Left forelimb (tissue), 1 donor: Measurements from ENCODE around the gene AHNAK.

Experiments used
- DNase-seq: peaks from one replicate; pipeline ENCODE4 v3.0.0-alpha.2; 2018; ENCODE audit warnings: low spot score

The AHNAK gene

DNA sequence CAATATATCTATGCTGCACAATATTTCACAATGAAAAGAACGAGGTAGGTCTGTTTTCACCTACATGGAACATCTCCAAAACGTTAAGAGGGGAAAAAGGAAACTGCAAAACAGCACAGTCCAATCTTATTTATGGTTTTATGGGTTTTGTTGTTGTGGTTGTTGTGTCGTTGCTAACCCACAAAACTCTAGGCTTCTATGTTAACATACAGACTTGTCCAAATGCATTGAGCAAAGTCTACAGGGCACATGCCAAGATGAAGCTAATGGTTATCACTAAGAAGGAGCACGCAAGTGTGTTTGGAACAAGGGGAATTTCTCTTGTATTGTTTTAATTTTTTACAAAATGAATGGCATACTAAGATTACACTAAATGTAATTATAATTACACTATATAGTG, 48.6 kb downstream of the AHNAK start:
- DNase-seq: no peak

DNA sequence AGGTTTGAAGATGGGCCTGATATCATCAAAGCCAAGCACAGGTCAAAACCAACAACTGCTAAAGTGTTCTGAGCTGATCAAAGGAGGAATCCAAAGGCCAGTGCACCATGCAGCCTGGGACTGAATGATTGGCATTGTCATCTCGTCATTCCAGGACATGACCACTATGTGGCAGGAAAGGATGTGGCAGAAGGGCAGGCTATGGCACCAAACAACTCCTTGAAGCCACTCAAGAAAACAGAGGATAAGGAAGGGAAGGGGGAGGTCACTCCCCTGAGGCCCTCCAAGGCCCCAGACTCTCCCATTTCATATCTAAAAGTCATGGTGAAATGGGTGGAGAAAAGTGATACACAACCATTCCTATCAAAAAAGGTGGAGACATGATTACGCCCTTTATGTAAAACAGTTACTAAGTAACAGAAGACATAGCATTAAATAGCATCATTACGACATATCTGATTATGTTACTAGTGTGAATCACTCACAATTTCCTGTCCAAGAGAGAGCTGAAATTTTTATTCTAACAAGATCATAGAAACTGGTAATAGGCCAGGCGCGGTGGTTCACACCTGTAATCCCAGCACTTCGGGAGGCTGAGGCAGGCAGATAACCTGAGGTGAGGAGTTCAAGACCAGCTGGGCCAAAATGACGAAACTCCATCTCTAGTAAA, 49.3 kb downstream of the AHNAK start:
- no peak for DNase-seq

DNA sequence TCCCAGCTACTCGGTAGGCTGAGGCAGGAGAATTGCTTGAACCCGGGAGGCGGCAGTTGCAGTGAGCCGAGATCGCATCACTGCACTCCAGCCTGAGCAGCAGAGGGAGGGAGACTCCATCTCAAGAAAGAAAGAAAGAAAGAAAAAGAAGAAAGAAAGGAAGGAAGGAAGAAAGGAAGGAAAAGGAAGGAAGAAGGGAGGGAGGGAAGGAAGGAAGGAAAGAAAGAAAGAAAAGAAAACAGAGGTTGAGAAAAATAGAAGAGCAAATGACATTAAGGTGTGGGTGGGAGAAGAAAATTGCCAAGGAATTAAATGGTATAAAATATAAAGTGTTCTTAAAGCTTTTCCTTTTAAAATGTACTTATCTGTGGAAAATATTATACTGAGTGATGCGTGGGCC, 49.9 kb downstream of the AHNAK start:
- no peak for DNase-seq

DNA sequence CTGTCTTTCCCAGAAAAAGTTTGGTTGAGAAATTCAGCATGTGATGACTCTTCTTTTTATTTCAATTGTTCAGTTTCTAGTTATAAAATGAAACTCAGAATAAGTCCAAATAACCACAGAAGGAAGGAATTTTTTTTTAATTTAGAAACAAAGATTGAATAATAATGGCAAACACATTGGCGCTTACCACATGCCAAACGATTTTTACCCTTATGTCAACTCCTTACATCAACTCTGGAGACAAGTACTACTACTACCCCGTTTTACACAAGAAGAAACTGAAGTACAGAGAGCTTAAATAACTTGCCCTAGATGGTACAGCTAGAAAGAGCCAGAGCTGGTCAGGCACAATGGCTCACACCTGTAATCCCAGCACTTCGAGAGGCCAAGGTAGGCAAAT, 52.4 kb downstream of the AHNAK start:
- no peak for DNase-seq

DNA sequence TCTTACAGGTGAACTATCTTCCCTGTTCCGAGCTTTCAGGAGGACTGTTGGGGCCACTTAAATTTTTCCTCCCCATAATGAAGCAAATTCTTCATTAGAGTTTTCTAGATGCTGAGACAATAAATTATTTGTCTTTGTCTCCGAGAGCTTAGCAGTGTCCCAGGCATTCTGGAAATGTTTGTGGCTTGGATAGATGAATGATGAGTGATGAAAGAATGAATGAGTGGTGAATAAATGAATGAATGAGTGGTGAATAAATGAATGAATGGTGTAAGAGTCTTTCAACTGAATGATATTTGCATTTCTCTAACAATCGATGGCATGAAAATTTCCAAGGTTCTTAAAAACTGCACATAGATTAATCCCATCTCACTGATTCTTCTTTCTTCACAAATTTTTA, 52.8 kb downstream of the AHNAK start:
- no peak for DNase-seq

DNA sequence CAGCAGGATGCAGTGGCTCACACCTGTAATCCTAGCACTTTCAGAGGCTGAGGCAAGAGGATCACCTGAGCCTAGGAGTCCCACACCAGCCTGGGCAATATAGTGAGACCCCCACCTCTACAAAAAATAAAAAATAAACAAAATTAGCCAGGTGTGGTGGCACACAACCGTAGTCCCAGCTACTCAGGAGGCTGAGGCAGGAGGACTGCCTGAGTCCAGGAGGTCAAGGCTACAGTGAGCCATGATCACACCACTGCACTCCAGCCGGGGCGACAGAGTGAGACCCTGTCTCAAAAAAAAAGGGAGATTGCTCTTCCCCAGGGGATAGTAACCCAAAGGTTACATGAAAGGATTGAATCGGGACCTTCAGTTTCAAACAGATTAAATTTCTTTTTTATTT, 54.0 kb downstream of the AHNAK start:
- DNase-seq: no peak

DNA sequence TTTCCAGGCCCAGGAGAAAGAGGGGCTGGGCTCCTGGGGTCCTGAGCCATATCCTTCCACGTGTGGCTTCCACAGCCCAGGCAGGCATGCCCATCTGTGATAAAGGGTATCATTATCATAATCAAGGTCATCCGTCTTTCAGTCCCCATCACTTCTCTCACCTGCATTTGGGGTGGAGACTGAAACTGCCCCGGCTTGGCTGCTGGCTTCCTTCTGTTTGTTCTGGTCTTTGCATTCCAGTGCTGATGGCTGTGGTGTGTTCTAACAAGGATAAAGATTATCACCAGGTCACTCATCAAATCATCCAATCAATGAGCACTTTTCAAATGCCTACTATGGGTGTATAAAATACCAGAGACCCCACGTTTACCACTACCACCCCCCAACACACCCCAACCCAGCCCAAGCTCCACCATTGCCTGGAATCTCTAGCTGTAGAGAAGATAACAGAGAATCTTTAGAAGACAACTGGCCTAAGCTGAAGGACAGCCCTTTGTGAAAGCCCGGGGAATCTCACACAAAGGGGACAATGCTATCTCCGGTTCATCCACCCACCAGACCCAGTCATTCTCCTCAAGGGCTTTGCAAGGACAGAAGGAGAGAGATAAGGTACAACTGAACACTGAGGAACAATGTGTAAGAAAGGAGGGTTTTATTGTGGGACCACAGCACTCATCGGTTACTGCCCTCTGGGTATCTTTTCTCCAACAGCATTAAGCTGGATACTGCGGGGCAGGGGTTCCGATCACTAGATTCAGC, 54.9 kb downstream of the AHNAK start:
- no peak for DNase-seq

DNA sequence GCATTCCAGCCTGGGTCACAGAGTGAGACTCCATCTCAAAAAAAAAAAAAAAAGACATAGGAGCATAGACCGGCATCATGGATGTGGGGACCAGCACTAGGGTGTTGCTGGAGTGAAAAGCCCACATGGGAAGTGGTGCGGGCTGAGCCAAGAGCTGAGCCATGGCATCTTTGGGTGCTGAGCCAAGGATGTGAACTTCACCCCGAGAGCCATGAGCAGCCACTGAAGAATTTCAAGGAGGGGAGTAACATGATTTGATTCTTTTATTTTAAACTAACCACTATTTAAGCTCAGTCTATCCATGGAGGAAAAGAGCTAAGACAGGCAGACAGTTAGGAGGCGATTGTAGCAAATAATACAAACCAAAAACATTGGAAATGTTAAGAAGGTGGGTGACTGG, 57.4 kb downstream of the AHNAK start:
- no peak for DNase-seq

DNA sequence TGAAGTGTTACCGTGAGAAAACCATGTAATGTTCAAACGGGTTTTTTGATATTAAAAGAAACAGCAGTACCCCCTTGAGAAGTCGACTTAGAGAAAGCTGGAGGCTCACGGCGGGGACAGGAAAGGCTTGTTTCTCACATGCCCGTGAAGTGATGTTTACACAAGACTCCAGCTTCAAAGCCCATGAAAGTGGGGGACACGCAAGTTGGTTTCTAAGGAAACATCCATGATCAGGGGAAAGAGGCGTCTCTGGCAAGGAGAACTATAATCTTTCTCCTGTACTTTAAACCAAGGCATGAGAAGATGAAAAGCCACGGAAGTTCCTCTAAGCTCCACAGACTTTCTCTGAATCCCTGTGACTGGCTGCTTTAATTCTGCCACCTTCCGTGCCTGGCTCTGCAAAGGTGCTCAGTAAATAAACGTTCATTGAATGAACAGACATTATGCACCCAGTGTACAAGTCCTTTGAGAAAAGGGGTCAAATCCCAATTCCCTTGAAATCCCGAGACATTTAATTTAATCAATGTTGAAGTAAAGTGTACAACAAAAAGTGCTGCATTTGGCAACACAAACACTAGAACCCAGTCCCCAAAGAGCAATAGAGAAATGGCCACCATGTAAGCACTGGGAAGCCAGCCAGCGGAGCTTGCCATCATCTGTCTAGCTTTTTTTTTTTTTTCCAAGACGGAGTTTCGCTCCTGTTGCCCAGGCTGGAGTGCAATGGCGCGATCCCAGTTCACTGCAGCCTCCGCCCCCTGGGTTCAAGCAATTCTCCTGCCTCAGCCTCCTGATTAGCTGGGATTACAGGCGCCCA, 58.7 kb downstream of the AHNAK start:
- DNase-seq: no peak

DNA sequence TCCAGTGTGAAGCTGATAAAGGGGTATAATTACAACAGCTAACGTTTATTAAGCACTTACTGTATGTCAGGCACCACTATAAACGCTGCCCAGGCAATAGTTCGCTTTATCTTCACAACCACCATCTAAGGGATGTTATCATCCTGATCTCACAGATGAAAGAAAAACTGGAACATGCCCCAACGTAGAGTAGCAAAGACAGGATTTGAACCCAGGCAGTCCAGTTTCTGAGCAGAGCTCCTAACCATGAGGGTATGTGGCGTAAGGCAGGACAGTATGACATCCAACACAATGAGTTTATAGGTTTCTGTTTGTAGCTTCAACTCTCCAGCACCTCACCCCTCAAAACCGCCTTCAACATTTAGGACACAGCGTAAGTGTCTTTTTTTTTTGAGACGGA, 59.5 kb downstream of the AHNAK start:
- DNase-seq: no peak

DNA sequence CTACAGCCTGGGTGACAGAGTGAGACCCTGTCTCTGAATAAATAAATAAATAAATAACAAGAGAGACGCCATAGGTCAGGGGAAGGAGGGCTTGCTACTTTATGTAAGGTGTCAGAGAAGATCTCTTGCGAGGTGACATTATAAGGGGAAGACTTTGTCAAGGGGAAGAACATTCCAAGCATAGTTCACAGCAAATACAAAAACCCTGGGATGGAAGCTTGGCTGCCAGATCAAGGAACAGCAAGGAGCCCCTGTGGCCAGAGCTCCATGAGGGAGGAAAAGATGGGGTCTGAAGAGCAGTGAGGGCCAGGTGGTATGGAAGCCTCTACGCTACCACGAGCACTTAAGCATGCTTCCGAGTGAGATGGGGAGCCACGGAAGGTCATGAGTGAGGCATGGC, 62.3 kb downstream of the AHNAK start:
- DNase-seq: no peak

DNA sequence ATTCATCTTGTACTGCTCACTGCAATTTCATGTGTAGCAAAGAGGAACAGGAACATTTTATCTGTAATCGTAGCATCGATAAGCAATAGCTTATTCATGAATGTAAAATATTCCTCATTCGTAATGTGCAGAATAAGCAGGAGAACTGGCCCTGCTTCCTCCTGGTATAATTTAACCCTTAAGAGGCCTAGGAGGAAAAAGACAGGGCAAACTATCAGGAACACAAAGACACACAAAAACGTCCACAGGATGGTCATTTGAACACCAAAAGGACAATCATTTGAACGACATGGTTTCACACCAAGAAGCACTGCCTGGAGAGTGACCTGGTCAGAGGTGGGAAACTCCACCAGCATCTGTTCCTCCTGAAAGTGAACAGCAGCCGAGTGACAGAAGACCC, 63.9 kb downstream of the AHNAK start:
- DNase-seq: no peak

DNA sequence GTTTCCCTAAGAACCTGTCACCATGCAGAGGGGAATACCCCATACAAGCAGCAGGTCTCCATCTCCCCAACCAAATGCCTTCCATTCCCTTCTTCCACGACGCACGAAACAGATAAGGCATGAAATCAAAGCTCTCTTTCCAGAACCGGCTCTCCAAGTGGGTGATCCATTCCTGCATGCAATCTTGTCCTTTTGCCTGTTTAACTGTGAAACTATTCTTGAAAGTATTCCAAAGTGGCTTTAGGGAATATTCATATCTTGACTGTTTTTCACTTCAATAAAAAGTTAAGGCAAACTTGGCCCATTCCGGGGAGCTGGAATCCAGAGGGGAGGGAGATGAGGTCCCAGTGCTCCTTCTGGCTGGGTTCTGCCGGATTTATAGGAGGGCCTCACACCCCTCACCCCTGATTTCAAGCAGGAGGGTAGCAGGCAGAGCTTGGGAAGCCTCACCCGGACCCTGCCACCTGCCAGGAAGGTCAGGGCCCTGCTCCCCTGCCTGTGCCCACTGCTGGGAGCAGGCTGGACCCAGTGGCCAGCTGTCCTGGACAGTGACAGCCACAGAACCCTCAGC, 66.9 kb downstream of the AHNAK start:
- no peak for DNase-seq

DNA sequence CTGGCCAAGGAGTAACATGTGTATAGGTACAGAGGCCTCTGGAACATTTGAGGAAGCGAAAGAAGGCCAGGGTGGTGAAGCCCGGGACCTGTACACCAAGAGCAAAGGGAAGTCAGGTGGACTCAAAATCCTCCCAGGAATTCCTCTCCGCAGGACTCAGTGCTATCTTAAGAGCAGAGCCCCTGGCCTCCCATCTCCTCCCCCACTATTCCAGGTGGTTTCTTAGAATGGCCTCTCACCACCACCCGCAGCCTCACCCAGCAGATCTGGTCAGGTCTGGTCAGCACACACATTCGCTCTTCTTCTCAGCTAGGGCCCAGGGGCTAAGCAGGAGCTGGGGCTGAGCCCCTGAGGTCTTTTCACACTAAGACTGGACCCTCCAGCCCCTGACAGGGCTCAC, 68.7 kb downstream of the AHNAK start:
- DNase-seq: no peak

DNA sequence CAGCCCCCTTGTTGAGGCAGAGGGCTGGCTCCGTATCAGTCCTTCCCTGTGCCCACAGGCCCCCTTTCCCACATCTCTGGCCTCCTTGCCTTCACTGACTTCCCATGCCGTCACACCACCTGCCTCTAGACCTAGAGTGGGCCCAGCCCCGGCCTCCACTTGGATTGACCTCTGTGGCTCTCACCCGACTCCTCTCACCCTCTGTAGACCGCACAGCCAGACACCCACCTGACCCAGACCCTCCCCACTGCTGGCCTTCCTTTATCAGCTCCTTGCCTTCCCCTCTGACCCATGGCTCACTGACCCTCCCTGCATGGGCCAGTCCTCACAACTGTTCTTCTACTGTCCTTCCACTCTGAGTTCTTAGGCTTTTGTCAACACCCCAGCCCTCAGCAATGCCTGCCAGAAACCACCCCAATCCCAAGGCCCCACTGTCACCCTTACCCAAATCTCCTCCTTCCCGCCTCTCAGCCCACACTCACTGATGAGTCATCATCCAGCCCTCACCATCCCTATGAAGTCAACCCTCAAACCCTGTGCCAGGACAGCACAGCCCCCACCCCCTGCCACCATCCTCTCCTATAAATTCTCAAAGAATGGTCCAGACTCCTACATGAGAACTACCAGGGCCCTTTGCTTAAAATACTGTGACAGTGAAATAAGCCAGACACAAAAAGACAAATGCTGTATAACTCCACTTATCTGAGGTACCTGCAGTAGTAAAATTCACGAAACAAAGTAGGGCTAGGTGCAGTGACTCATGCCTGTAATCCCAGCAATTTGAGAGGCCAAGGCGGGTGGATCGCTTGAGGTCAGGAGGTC, 74.3 kb downstream of the AHNAK start:
- no peak for DNase-seq

DNA sequence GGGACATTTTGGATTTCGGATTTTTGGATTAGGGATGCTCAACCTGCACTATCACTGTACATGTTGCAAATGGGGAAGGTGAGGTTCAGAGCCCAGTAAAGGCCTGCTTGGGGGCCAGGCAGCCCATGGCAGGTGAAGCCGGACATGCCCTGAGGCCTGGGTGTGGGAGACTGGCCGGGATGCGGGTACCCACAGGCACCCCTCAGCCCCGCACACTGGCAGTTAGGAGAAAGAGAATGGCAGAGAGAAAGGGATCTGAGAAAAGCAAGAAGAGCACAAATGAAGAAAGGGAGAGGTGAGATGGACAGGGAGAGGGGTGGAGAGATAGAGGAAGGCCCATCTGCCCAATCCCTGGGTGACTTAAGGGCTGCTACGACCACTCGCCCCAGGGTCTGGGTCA, 75.0 kb downstream of the AHNAK start:
- DNase-seq: no peak

DNA sequence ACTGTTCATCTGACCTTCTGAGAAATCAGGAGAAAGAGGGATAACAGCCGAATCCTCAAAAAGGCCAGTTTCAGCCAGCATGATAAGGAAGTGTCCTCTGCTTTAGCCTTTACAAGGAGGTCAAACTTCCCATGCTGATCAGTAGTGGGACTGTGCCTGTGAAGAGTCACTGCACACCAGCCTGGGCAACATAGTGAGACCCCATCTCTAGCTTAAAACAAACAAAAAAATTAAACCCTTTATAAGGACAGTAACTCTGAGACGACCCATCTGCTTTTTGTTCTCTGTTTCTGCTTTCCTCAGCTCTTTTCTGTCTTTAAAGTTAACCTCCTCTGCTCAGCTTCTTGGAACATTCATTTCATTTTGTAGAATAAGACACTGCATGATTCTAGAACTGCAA, 78.0 kb downstream of the AHNAK start:
- no peak for DNase-seq

DNA sequence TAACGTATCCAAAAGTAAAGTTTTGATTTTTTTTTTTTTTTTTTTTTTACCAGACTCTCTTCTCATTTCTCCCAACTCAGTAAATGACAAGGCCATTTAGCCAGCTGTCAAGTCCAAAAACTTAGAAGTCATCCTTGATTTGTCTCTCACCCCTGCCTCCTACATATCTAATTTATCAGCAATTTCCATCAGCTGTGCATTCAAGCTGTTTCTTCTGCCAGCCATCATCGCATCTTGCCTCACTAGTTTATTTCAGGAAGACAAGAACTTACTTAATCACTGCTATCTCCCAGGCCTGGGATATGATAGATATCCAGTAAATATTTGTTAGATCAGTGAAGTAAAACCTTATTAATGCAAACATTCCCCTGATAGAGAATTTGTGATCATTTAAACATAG, 80.2 kb downstream of the AHNAK start:
- no peak for DNase-seq

DNA sequence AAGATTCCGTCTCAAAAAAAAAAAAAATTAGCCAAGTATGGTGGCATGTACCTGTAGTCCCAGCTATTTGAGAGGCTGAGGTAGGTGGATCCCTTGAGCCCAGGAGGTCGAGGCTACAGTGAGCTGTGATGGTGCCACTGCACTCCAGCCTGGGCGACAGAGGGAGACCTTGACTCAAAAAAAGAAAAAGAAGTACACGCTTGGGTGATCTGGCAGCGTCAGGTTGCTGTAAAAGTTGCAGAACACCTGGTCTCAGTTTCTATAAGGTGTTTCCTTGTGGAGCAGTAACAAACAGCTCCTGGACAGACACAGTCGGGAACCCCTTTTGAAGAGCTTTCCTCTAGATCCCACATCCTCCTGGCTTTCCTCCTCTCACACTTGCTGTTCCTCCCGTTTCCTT, 82.0 kb downstream of the AHNAK start:
- no peak for DNase-seq

DNA sequence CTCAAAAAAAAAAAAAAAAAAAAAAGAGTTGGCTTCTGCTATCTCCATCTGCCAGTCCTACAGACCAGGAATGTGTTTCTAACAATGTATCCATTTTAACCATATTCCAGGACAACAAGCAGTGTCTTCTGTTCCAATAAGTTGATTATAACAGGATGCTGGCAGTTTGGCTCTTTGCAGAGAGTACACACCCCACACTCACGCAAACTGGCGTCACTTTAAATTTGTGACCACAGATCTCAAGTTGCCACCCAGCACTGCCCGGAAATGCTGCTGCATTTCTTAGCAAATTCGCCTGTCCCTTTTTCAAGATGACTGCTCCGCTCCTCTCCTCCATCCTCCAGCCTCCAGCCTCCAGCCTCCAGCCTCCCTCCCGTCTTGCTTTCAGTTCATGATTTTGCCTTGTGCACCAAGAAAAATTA, 83.5 kb downstream of the AHNAK start:
- DNase-seq: no peak

DNA sequence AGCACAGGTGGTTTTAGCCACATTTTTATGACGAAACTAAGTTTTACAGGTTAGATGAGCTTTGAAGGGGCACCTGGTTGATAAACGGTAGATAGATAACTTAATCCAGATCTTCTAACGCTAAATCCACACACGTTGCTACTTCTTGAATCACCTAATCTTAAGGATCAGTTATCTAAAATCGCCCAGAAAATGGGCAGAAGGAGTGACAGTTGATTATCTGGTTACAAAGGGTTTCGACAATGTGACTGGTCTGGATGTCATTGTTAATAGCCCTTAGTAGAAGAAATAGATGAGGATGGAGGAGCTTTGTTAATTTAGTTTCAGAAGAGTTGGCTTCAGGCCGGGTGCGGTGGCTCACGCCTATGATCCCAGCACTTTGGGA, 84.1 kb downstream of the AHNAK start:
- DNase-seq: no peak
